HEK293 (cell line): ENCODE measurements around the gene SAMD11.
"Not testable (repeated sequence)": the region's sequence is repeated elsewhere in the genome, so short reads cannot be mapped to it uniquely, and the experiment has no call there.

Experiments
- CTCF ChIA-PET: fragments of 350-600 bp; formaldehyde crosslinking; extraction: SDS; loops from one replicate; lab custom pipeline; 2021; ENCODE audit warnings: antibody characterized with exemption; lab: Yijun Ruan, JAX
- POLR2A ChIA-PET: fragments of 300-600 bp; formaldehyde crosslinking; extraction: SDS; loops from one replicate; lab custom pipeline; 2020; ENCODE audit warnings: antibody characterized with exemption, inconsistent platforms; lab: Yijun Ruan, JAX
- H3K27ac ChIP-seq: fragments of 200-500 bp; sonication (Bioruptor generic); 2 replicates; pipeline ENCODE4 v1.5.1; 2014; ENCODE audit warnings: low read depth, low read length, control low read depth, inconsistent platforms; ENCODE audit errors: extremely low read depth
- H3K36me3 ChIP-seq, 2 experiments: fragments of 200-500 bp in 1 of 2; sonication (Bioruptor generic) in 1 of 2; 1 replicate in 1 of 2; 2 replicates in 1 of 2; pipeline ENCODE4 v1.5.1; 2014 to 2017; ENCODE audit warnings: inconsistent platforms in 2 of 2, low read length in 2 of 2; ENCODE audit not compliant: control insufficient read depth in 2 of 2, insufficient read depth in 1 of 2
- H3K4me1 ChIP-seq: fragments of 200-500 bp; sonication (Bioruptor generic); 2 replicates; pipeline ENCODE4 v1.5.1; 2014; ENCODE audit warnings: mild to moderate bottlenecking, low read length, inconsistent platforms; ENCODE audit not compliant: control insufficient read depth, insufficient read depth
- H3K4me3 ChIP-seq: 2 replicates; pipeline ENCODE4 v1.5.1; 2011; ENCODE audit warnings: low read depth, mild to moderate bottlenecking, control low read depth, low read length, moderate library complexity
- H3K9me3 ChIP-seq: fragments of 200-500 bp; sonication (Bioruptor generic); 2 replicates; pipeline ENCODE4 v1.5.1; 2014; ENCODE audit warnings: low read depth, low read length, inconsistent platforms; ENCODE audit not compliant: control insufficient read depth, insufficient read depth
- BCL11A ChIP-seq: fragments of 450-650 bp; formaldehyde crosslinking; IDR thresholded peaks from 2 replicates; pipeline ENCODE4 v1.5.1; 2016; ENCODE audit warnings: low read depth, missing biosample characterization, missing genetic modification characterization
- CTCF ChIP-seq: fragments of 450-650 bp; formaldehyde crosslinking; IDR thresholded peaks from 2 replicates; pipeline ENCODE4 v1.5.1; 2016; ENCODE audit warnings: missing biosample characterization, missing genetic modification characterization
- GLIS2 ChIP-seq: fragments of 450-650 bp; formaldehyde crosslinking; IDR thresholded peaks from 2 replicates; pipeline ENCODE4 v1.5.1; 2016; ENCODE audit warnings: missing biosample characterization, missing genetic modification characterization
- IKZF3 ChIP-seq: fragments of 450-650 bp; IDR thresholded peaks from 2 replicates; pipeline ENCODE4 v1.5.0; 2018; ENCODE audit warnings: missing biosample characterization, mild to moderate bottlenecking, missing genetic modification characterization, moderate library complexity
- KLF1 ChIP-seq: fragments of 450-650 bp; formaldehyde crosslinking; IDR thresholded peaks from 2 replicates; pipeline ENCODE4 v1.5.1; 2016; ENCODE audit warnings: missing biosample characterization, missing genetic modification characterization
- KLF7 ChIP-seq: fragments of 450-650 bp; formaldehyde crosslinking; IDR thresholded peaks from 2 replicates; pipeline ENCODE4 v1.5.1; 2016; ENCODE audit warnings: missing biosample characterization, missing genetic modification characterization, borderline replicate concordance
- KLF8 ChIP-seq: fragments of 450-650 bp; formaldehyde crosslinking; IDR thresholded peaks from 2 replicates; pipeline ENCODE4 v1.5.1; 2016; ENCODE audit warnings: missing biosample characterization, missing genetic modification characterization
- MZF1 ChIP-seq: fragments of 450-650 bp; formaldehyde crosslinking; IDR thresholded peaks from 2 replicates; pipeline ENCODE4 v1.5.1; 2017; ENCODE audit warnings: missing biosample characterization, missing genetic modification characterization, borderline replicate concordance
- REPIN1 ChIP-seq: fragments of 450-650 bp; formaldehyde crosslinking; IDR thresholded peaks from 2 replicates; pipeline ENCODE4 v1.5.1; 2017; ENCODE audit warnings: missing biosample characterization, missing genetic modification characterization, low read depth
- SP3 ChIP-seq: fragments of 450-650 bp; formaldehyde crosslinking; IDR thresholded peaks from 2 replicates; pipeline ENCODE4 v1.5.1; 2016; ENCODE audit warnings: missing biosample characterization, missing genetic modification characterization
- ZBTB11 ChIP-seq: fragments of 450-650 bp; formaldehyde crosslinking; conservative IDR thresholded peaks from 2 replicates; pipeline ENCODE4 v1.5.1; 2016; ENCODE audit warnings: low read depth, missing biosample characterization, missing genetic modification characterization
- ZBTB44 ChIP-seq: fragments of 450-650 bp; IDR thresholded peaks from 2 replicates; pipeline ENCODE4 v1.5.1; 2018; ENCODE audit warnings: missing biosample characterization, mild to moderate bottlenecking, missing genetic modification characterization
- ZBTB7A ChIP-seq: fragments of 450-650 bp; formaldehyde crosslinking; IDR thresholded peaks from 2 replicates; pipeline ENCODE4 v1.5.1; 2016; ENCODE audit warnings: low read depth, missing biosample characterization, missing genetic modification characterization
- ZNF221 ChIP-seq: fragments of 450-650 bp; formaldehyde crosslinking; IDR thresholded peaks from 2 replicates; pipeline ENCODE4 v1.5.1; 2017; ENCODE audit warnings: missing biosample characterization, missing genetic modification characterization, borderline replicate concordance
- ZNF223 ChIP-seq: fragments of 450-650 bp; formaldehyde crosslinking; IDR thresholded peaks from 2 replicates; pipeline ENCODE4 v1.5.1; 2016; ENCODE audit warnings: missing biosample characterization, missing genetic modification characterization
- ZNF530 ChIP-seq: fragments of 450-650 bp; formaldehyde crosslinking; IDR thresholded peaks from 2 replicates; pipeline ENCODE4 v1.5.1; 2016; ENCODE audit warnings: low read depth, missing biosample characterization, missing genetic modification characterization
- ZNF558 ChIP-seq: fragments of 450-650 bp; formaldehyde crosslinking; IDR thresholded peaks from 2 replicates; pipeline ENCODE4 v1.5.1; 2016; ENCODE audit warnings: missing biosample characterization, missing genetic modification characterization
- ZNF600 ChIP-seq: fragments of 450-650 bp; formaldehyde crosslinking; IDR thresholded peaks from 2 replicates; pipeline ENCODE4 v1.5.1; 2016; ENCODE audit warnings: missing biosample characterization, missing genetic modification characterization
- ZNF624 ChIP-seq: fragments of 450-650 bp; formaldehyde crosslinking; IDR thresholded peaks from 2 replicates; pipeline ENCODE4 v1.5.1; 2017; ENCODE audit warnings: missing biosample characterization, missing genetic modification characterization
- ZNF629 ChIP-seq: fragments of 450-650 bp; formaldehyde crosslinking; IDR thresholded peaks from 2 replicates; pipeline ENCODE4 v1.5.1; 2017; ENCODE audit warnings: missing biosample characterization, missing genetic modification characterization
- ZNF777 ChIP-seq: fragments of 450-650 bp; formaldehyde crosslinking; IDR thresholded peaks from 2 replicates; pipeline ENCODE4 v1.5.1; 2017; ENCODE audit warnings: missing biosample characterization, missing genetic modification characterization, borderline replicate concordance
- ZSCAN5A ChIP-seq: fragments of 450-650 bp; formaldehyde crosslinking; IDR thresholded peaks from 2 replicates; pipeline ENCODE4 v1.5.1; 2016; ENCODE audit warnings: missing biosample characterization, missing genetic modification characterization
- ZXDB ChIP-seq: fragments of 450-650 bp; formaldehyde crosslinking; IDR thresholded peaks from 2 replicates; pipeline ENCODE4 v1.5.1; 2016; ENCODE audit warnings: missing biosample characterization, missing genetic modification characterization

The SAMD11 gene

GRCh38 chr1:975896-976683, 52.4 kb downstream of the SAMD11 start (continued):
- TF ChIP-seq CTCF (tag by site-specific recombination) = peak; percentile 96
- no peak for TF ChIP-seq ZSCAN5A (tag by site-specific recombination)
- no peak for TF ChIP-seq MZF1 (tag by site-specific recombination)
- no peak for TF ChIP-seq ZNF624 (tag by site-specific recombination)
- 0 out of 2 replicates have a peak, but pooled peaks have one; percentile 22 for TF ChIP-seq ZBTB11 (tag by site-specific recombination)
- TF ChIP-seq KLF8 = peak; percentile 78
- peak; percentile 96 for TF ChIP-seq ZNF600
- TF ChIP-seq ZXDB (tag by site-specific recombination) = peak; percentile 35
- 0 out of 2 replicates have a peak, but pooled peaks have one; percentile 39 for TF ChIP-seq BCL11A (tag by site-specific recombination)
- peak; percentile 55 for TF ChIP-seq SP3
- peak; percentile 45; the same call in 1 of the 2 replicates for TF ChIP-seq IKZF3 (tag by site-specific recombination)
- TF ChIP-seq ZNF558 (tag by site-specific recombination) = no peak
- peak; percentile 93 for TF ChIP-seq ZBTB7A (tag by site-specific recombination)
- TF ChIP-seq ZNF530 (tag by site-specific recombination) = no peak
- TF ChIP-seq, all 188 proteins: peak for 46

- ChIA-PET CTCF (interaction anchor here (0.9 to 1.8 kb wide), 4 partner anchors 8 to 107 kb away, joined by 3 to 21 read pairs (median 6); no protein-coding TSS in a partner anchor), POLR2A (interaction anchor here (0.8 to 1.9 kb wide), 6 partner anchors 8 to 82 kb away, joined by 3 to 12 read pairs (median 4); partner anchors contain the start of gene PLEKHN1)
- H3K4me1 ChIP-seq, H3K9me3 ChIP-seq, H3K27ac ChIP-seq, H3K4me3 ChIP-seq, H3K36me3 ChIP-seq: not testable (repeated sequence)
Measured at GRCh38 chr1:976791-977190, 53.1 kb downstream of the SAMD11 start.

GRCh38 chr1:978069-978834, 54.5 kb downstream of the SAMD11 start:
- Histone ChIP-seq H3K27ac (no peak overlapping the region), H3K4me1 (peaks cover 3% of the 10 kb centered on the region; the same call in 1 of the 2 replicates), H3K36me3 (no peaks in the 10 kb centered on the region), H3K4me3 (no peak overlapping the region), H3K9me3 (no peaks in the 10 kb centered on the region)
- no peak for TF ChIP-seq ZNF777 (tag by site-specific recombination)
- TF ChIP-seq KLF1 (tag by site-specific recombination) = peak; percentile 87
- TF ChIP-seq GLIS2 (tag by site-specific recombination) = 0 out of 2 replicates have a peak, but pooled peaks have one; percentile 20
- no peak for TF ChIP-seq ZNF629 (tag by site-specific recombination)
- no peak for TF ChIP-seq ZNF223 (tag by site-specific recombination)
- peak; percentile 50; the same call in 1 of the 2 replicates for TF ChIP-seq KLF7 (tag by site-specific recombination)
- TF ChIP-seq ZNF221 (tag by site-specific recombination) = no peak
- no peak for TF ChIP-seq ZBTB44 (tag by site-specific recombination)
- no peak for TF ChIP-seq REPIN1
- CTCF ChIA-PET = no interaction called here
- POLR2A ChIA-PET = no interaction called here
